ENCODE data around the gene SORCS1.
A peak's percentile ranks its signal among the peaks of the same experiment; 100 is the strongest.

SORCS1 gene

DNA sequence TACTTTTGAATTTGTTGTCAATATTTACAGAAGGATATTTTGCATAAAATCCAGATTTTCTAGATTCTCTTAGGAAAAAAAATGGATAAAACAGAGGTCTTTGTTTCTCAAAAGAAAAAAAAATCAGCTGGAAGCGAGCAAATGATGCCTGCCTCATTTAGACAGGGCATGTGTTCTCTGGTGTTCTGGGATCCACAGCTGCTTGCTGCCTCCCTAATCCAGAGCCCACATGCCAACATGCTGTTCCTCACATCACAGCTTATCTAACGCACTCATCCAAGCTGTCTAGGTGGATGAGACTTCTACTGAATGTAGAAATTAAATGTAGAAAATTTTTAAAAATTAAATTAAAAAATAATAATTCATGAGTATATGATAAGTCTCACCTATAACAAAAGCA lies 630.1 kb downstream of the SORCS1 start:
- DNase-seq (ENCODE audit: low spot score) = peak; percentile 44

DNA sequence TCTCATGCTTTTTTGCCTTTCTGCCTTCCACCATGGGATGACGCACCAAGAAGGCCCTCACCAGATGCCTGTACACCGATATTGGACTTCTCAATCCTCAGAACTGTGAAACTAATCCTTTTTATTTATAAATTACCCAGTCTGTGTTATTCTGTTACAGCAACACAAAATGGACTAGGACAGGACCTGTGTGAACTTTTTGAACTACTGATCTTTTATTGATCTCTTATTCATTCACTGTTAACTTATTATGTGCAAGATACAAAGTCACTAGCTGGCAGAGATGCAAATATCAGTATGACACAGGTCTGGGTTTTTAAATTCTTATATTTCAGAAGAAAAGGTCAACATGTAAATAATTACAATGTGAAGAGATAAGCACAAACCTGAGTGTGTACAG lies 635.8 kb downstream of the SORCS1 start:
- no peak for DNase-seq (ENCODE audit: low spot score)

DNA sequence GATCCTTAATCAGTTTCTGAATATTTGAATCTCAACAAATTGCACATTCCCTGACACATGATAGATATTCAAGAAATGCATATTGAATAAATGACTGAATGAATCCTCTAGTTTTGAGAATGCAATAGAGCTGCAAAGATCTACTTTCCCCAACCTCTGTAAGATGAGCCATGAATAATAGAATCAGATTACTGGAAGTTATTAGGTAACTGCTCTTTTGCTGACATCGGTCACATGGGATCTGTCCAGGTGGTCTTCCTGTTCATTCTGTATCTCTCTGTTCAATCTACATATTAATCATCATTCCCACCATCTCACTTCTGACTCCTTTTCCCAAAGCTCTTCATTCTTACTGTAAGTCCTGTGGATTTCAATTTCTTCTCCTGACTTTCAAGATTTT lies 638.7 kb downstream of the SORCS1 start:
- DNase-seq (ENCODE audit: low spot score) = no peak
